Hepatocyte (in vitro differentiated cells): Measurements from ENCODE around the gene RALA.

Experiments
- EZH2 ChIP-seq: fragments of 200-600 bp; sonication (generic); IDR thresholded peaks from 2 replicates; pipeline ENCODE4 v1.6.1; 2016; ENCODE audit warnings: antibody characterized with exemption, mild to moderate bottlenecking, borderline replicate concordance
- EZH2phosphoT487 ChIP-seq: fragments of 200-600 bp; sonication (generic); IDR thresholded peaks from one replicate; pipeline ENCODE4 v1.6.1; 2018; ENCODE audit warnings: antibody characterized with exemption, mild to moderate bottlenecking, low read depth, moderate library complexity; ENCODE audit not compliant: unreplicated experiment, severe bottlenecking
- TF ChIP-seq, protein P1 (sequence below): fragments of 200-600 bp; sonication (generic); IDR thresholded peaks from 2 replicates; pipeline ENCODE4 v1.5.1; 2016; ENCODE audit warnings: antibody characterized with exemption, mild to moderate bottlenecking; ENCODE audit not compliant: poor library complexity

DNA sequence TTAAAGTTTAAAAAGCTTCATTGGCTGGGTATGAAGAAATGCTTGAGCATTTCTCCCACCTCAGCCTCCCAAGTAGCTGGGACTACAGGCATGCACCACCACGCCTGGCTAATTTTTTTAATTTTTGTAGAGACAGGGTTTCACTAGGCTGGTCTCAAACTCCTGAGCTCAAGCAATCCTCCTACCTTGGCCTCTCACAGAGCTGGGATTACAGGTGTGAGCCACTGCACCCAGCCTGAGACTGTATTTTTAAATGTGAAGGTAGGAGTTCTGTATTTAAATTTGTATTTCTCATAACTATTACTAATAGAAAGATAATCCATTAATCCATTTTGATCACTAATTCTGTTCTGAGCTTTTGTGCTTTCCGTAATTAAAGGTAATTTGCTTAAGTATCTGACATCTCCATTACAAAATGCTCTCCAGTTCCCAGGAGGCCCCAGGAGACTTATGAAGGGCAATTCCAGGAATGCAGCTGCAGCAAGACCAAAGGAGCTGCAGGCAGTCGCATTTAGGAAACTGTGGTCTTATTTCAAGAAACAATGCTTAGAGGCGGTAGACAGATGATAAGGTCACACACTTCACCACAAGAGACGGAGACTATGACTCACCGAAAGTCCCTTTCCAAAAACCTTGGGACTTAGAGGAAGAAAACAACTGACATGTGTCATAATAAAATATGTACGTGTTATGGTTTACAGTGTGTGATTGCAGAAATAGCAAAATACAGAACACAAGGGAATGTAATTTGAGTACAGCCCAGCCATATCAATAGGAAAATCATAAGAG, 33.9 kb upstream of the RALA start:
- TF ChIP-seq, protein P1, sequence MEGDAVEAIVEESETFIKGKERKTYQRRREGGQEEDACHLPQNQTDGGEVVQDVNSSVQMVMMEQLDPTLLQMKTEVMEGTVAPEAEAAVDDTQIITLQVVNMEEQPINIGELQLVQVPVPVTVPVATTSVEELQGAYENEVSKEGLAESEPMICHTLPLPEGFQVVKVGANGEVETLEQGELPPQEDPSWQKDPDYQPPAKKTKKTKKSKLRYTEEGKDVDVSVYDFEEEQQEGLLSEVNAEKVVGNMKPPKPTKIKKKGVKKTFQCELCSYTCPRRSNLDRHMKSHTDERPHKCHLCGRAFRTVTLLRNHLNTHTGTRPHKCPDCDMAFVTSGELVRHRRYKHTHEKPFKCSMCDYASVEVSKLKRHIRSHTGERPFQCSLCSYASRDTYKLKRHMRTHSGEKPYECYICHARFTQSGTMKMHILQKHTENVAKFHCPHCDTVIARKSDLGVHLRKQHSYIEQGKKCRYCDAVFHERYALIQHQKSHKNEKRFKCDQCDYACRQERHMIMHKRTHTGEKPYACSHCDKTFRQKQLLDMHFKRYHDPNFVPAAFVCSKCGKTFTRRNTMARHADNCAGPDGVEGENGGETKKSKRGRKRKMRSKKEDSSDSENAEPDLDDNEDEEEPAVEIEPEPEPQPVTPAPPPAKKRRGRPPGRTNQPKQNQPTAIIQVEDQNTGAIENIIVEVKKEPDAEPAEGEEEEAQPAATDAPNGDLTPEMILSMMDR: no peak
- no peak for TF ChIP-seq EZH2phosphoT487
- no peak for TF ChIP-seq EZH2
